ENCODE measurements around the gene KNDC1.
"Not testable (repeated sequence)": the region's sequence is repeated elsewhere in the genome, so short reads cannot be mapped to it uniquely, and the experiment has no call there.

KNDC1 gene, protein sequence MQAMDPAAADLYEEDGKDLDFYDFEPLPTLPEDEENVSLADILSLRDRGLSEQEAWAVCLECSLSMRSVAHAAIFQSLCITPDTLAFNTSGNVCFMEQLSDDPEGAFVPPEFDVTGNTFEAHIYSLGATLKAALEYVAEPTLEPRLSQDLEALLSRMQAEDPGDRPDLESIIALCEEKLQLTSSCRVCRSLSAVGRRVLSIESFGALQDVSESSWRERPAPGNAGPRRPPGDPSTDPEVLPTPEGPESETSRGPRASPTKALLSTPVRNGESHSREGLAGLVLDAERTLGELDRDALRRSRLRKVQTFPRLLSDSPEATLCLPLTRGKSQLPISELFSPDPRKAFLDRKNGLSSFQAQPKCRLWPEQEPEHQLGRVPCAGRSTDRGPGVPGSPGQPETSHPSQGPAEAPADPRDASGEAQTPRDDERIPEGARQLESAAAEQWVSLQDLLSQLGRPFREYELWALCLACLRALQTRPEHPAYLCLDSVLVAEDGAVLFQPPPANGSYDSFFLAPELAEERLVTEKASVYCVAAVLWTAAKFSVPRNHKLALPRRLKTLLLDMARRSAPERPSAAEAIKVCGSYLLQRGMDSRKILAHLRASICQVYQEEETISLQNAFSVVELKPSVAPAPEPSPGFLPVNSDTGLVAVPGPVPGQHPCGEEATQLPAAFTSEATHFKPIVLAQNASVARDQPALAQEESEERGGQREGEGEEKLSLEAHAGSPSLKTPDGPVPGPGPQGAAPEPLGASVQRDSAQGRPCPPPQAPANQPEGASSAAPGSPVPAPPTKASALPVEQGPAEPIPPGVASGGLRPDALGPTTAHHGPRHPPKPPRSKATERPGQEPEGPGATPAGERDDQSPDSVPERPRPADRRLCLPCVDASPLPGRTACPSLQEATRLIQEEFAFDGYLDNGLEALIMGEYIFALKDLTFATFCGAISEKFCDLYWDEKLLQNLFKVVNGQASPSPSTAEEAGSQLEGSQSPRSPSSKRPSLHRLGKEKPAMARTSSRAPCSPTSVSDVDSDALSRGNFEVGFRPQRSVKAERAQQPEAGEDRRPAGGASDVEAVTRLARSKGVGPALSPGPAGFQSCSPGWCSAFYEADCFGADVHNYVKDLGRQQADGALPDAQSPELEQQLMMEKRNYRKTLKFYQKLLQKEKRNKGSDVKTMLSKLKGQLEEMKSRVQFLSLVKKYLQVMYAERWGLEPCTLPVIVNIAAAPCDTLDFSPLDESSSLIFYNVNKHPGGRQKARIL (N-terminal part only)

GRCh38 chr10:133159950-133160825 is at the start of gene KNDC1:
KNDC1 (plus strand) TSS chr10:133160219; CDS start chr10:133160468, 249 bp downstream.
- no peak for DNase-seq (ENCODE audit: low read depth)

DNA sequence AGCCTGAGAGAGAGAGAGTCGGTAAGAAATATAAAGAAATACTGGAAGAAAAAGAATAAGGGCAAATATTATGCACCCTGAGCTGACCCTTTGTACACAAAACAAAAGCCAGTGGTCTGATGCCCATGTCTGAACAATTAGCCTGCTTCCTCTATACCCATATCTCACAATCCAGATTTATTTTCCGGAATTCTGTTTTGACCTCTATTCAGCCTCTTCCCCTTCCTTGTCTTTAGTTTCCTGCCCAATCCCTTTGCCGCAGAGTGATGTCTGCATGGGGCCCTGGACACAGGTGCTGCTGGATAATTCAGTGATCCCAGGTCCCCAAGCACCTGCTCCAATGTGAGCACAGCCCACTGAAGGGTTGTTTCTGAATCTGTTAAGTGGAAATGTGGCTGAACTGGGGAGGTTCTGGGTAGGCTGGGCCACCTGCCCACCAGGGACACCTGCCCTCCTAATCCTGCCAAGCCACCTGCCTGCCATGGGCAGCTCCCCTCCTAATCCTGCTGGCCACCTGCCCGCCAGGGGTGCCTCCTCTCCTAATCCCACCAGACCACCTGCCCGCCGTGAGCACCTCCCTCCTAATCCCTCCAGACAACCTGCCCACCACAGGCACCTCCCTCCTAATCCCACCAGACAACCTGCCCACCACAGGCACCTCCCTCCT is 49.3 kb upstream of the KNDC1 start:
- no peak for DNase-seq (ENCODE audit: low read depth)

DNA sequence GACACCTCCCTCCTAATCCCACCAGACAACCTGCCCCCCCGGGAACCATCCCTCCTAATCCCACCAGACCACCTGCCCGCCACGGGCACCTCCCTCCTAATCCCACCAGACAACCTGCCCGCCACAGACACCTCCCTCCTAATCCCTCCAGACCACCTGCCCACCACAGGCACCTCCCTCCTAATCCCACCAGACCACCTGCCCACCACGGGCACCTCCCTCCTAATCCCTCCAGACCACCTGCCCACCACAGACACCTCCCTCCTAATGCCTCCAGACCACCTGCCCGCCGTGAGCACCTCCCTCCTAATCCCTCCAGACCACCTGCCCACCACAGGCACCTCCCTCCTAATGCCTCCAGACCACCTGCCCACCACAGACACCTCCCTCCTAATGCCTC is 48.4 kb upstream of the KNDC1 start:
- not testable (repeated sequence) for DNase-seq (ENCODE audit: low read depth)

DNA sequence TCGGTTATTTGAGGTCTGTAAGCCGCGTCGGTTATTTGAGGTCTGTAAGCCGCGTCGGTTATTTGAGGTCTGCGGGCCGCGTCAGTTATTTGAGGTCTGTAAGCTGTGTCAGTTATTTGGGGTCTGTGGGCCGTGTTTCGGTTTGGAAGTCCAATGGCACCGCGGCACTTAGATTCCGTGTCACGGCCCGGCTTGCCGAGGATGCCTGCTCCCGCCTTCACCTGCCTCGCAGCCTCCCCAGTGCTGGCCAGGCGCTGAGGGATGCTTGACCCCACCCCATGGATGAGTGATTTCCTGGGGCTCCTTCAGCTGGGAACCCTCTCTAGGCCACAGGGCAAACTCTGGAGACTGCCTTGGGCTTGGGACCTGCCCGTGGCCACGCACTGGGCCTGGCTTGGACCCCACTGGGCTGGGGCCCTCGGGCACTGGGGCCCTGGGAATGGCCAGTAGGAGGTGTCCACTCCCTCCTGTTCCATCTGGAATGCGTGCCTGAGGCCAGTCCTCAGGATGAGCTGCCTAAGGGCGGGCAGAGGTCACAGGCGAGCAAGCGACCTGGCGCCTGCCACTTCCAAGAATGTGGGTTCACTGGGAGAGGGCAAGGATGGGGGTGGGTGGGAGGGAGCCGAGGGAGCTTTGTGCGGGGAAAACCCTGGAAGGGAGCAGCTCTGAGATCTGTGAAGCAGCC is 46.7 kb upstream of the KNDC1 start:
- no peak for DNase-seq (ENCODE audit: low read depth)

DNA sequence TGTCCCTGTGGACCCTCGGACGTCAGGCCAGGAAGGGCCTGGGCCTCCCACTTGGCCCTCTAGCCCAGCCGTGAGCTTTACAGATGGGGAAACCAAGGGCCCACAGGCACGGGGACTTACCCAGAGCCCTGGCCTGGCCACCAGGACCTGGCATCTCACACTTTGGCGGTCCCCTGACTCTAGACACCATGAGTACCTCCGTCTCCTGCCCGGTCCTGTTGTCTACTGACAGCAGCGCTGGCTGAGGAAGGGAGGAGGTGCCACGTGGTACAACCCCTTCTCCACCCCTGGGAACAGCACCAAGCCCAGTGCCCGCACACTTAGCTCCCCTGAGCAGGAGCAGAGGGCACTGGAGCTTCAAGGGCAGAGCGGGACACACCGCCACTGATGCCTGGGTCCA is 46.2 kb upstream of the KNDC1 start:
- DNase-seq (ENCODE audit: low read depth), result no peak

- no peak for DNase-seq (ENCODE audit: low read depth)
These were observed 45.8 kb upstream of the KNDC1 start for GRCh38 chr10:133114251-133114650.

- no peak for DNase-seq (ENCODE audit: low read depth)
These were observed 45.1 kb upstream of the KNDC1 start for GRCh38 chr10:133114726-133115452.

DNA sequence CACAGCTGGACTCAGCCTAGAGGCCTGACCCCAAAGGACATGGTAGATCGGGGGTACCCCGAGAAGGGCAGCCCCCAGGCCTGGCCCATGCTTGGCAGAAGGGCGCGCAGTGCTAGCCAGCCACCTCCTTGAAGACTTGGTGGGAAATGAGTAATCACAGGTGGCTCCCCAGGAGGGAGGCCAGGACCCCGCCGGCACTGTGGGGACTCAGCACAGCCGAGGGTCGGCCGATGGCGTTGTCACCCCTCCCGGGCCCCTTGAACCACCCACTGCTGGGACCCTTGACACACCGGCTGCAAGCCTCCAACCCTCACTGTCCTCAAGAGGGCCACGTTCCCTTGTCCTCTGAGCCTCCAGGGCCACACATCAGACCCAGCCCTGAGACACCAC is 44.6 kb upstream of the KNDC1 start:
- no peak for DNase-seq (ENCODE audit: low read depth)

DNA sequence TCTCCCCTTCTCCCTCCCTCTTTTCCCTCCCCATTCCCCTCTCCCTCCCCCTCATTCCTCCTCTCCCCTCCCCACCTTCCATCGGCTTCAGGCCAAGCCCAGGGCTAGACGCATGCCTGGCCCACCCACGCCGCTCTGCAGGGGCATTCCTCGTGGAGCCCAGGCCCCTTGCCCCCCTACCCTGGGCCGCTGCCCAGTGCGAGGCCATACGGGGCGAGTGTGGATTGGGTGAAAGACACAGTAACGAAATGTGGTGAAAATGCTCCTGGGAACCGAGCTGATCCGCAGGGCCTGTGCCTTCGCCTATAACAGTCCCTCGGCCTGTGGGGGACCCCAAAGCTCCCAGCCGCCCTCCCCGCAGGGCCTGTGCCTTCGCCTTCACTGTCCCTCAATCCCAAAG is 44.0 kb upstream of the KNDC1 start:
- no peak for DNase-seq (ENCODE audit: low read depth)

GRCh38 chr10:133116455-133116854 is 43.6 kb upstream of the KNDC1 start:
- DNase-seq (ENCODE audit: low read depth), result no peak

DNA sequence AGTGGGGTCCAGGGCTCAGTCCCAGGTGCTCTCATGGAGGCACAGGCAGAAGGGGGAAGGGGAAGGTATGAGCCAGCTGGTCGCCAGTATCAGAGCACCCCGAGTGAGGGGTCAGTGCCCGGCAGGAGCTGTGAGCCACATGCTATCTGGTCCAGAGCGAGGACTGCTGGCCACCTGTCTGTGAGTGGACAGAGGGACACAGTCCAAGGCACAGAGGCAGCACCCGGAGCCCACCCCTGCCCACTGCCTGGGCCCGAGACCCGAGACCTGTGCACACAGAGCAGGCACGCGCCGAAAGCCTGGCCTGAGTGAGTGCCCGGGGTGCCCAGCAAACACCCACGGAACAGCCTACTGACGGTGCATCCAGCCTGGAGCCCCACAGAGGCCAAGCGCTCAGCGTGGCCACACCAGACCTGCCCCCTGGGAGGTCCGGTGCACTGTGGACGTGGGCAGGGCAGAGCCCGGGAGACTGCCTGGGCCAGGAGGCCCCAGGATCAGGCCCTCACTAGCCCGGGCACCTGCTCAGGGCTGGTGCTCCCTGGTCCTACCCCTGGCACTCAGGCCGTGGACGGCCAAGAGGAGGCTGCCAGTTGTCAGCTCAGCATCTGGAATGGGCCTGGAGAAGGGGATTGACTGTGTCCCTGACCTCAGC is 42.9 kb upstream of the KNDC1 start:
- DNase-seq (ENCODE audit: low read depth), result no peak

DNA sequence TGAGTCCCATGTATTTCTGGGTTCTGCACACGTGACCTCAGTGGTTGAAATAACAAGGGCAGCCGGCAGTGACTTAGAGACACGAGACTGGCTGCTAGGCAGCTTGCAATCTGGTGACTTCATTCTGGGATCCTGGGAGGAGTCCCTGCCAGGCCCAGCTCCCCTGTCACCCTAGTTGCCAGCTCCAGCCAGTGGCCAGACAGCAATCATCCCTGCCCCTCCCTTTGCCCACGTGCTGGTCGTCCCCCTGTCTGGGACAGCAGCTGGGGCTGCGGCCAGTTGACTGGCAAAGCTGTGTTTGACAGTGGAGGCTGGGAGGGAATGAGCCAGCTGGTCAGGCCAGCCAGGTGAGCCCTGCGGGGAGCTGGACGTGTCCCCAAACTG is 42.3 kb upstream of the KNDC1 start:
- no peak for DNase-seq (ENCODE audit: low read depth)

- no peak for DNase-seq (ENCODE audit: low read depth)
These were observed 38.5 kb upstream of the KNDC1 start for GRCh38 chr10:133121479-133121878.

- DNase-seq (ENCODE audit: low read depth), result no peak
These were observed 37.7 kb upstream of the KNDC1 start for GRCh38 chr10:133122171-133122935.

DNA sequence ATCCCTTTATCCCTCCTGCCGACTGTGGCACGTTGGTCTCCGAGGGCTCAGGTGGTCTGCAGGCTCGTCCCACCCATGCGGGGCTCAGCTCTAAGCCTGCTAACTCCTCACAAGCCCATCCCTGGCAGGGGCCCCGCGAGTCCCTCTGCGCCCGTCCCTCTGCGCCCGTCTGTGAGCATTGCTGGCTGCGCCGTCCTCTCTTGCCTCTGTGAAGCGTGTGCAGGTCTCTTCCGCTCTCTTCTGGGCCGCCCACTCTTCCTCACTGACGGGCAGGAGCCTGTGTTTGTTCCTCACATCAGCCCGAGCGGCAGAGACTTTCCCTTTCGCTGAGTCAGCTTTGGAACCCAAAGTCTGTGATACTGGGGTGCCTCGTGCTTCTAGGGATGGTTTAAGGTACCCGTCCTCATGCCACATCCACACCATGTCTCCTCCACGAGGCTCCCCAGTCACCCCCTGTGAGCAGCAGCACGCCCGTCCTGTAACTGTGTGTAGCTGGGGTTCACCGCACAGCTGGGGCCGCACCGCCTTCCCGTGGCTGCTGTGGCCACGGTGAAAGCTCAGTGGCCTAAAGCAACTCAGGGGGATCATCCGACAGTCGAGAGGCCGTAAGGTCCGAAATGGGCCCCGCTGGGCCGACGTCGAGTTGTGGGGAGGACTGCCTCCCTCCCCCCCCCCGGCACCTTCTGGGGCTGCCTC is 36.8 kb upstream of the KNDC1 start:
- DNase-seq (ENCODE audit: low read depth), result no peak

GRCh38 chr10:133123746-133124356 is 36.2 kb upstream of the KNDC1 start:
- DNase-seq (ENCODE audit: low read depth), result no peak
